Fibroblast of lung (primary cell): ENCODE measurements around the gene TTK.

Experiments used
- EZH2 ChIP-seq: IDR thresholded peaks from 2 replicates; pipeline ENCODE4 v1.5.1; 2012; ENCODE audit warnings: low read length, control low read depth, mild to moderate bottlenecking; ENCODE audit errors: missing control alignments
- TF ChIP-seq, protein P1 (sequence below), 2 donors: IDR thresholded peaks in 1 of 2; conservative IDR thresholded peaks in 1 of 2; 1 replicate in 1 of 2; 2 replicates in 1 of 2; pipeline ENCODE4 v1.5.1; 2011 to 2012; ENCODE audit warnings: low read length in 2 of 2, control low read depth in 1 of 2, inconsistent platforms in 1 of 2, low read depth in 1 of 2, mild to moderate bottlenecking in 1 of 2

GRCh38 chr6:79997728-79998127 lies 6.7 kb upstream of the TTK start:
- TF ChIP-seq, protein P1, sequence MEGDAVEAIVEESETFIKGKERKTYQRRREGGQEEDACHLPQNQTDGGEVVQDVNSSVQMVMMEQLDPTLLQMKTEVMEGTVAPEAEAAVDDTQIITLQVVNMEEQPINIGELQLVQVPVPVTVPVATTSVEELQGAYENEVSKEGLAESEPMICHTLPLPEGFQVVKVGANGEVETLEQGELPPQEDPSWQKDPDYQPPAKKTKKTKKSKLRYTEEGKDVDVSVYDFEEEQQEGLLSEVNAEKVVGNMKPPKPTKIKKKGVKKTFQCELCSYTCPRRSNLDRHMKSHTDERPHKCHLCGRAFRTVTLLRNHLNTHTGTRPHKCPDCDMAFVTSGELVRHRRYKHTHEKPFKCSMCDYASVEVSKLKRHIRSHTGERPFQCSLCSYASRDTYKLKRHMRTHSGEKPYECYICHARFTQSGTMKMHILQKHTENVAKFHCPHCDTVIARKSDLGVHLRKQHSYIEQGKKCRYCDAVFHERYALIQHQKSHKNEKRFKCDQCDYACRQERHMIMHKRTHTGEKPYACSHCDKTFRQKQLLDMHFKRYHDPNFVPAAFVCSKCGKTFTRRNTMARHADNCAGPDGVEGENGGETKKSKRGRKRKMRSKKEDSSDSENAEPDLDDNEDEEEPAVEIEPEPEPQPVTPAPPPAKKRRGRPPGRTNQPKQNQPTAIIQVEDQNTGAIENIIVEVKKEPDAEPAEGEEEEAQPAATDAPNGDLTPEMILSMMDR (conservative IDR thresholded peaks at IDR 0.05 in 1 of 2, IDR thresholded peaks at IDR 0.05 in 1 of 2; ENCODE audit: low read depth in 1 of 2, low read length in 2 of 2), result no peak
- no peak for TF ChIP-seq EZH2
